ENCODE results near the gene TMSB10.

Gene TMSB10

DNA sequence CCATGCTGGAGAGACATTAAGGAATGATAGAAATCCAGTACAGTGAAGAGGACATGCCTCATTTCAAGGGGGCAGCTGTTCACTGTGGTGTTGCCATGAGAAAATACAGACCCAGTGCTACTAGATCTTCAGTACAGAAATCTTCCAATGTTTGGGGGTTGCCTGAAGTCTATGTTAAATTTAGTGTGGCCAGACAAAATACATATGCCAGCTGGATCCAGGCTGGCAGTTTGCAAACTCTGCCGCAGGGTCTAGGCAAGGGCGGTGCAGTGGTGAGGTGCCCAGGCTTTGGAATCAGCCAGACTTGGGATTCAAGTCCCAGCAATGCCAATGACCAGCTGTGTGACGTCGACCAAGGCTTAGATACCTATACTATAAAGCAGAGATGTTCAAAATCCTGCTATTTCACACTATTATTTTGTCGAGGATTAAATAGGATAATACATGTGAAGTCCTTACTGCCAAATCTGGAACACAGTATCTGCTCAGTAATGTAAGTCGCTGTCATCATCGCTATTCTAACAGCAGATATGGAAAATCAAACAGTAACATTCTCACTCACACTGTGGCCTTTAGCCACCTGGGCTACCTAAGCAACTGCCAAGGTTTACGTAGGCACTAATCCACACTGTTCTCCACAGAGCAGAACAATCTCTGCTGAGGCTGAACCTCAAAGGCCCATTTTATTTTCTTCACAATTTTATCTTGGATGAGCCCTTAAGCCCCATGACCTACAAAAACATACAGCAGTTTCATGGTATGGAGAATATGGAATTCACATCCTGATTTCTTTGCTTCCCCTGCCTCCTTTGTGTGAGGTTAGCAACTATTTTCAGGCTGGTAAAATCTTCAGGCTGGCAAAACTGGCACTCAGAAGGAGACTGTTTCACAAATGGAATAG, 5.9 kb upstream of the TMSB10 start:
- no peak for DNase-seq
- TF ChIP-seq, protein P1, sequence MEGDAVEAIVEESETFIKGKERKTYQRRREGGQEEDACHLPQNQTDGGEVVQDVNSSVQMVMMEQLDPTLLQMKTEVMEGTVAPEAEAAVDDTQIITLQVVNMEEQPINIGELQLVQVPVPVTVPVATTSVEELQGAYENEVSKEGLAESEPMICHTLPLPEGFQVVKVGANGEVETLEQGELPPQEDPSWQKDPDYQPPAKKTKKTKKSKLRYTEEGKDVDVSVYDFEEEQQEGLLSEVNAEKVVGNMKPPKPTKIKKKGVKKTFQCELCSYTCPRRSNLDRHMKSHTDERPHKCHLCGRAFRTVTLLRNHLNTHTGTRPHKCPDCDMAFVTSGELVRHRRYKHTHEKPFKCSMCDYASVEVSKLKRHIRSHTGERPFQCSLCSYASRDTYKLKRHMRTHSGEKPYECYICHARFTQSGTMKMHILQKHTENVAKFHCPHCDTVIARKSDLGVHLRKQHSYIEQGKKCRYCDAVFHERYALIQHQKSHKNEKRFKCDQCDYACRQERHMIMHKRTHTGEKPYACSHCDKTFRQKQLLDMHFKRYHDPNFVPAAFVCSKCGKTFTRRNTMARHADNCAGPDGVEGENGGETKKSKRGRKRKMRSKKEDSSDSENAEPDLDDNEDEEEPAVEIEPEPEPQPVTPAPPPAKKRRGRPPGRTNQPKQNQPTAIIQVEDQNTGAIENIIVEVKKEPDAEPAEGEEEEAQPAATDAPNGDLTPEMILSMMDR (IDR thresholded peaks at IDR 0.05; ENCODE audit: low read depth, low read length), result no peak
- no peaks in the 10 kb centered on the region for H3K9me3 ChIP-seq

GRCh38 chr2:84900971-84901370, 4.5 kb upstream of the TMSB10 start:
- TF ChIP-seq, protein P1 (IDR thresholded peaks at IDR 0.05; ENCODE audit: low read depth, low read length), result no peak

More for the DNA sequence above, 5.9 kb upstream of the TMSB10 start:
- no peak overlapping the region for H3K4me3 ChIP-seq (ENCODE audit: low read depth, low read length)
- no peaks in the 10 kb centered on the region for H3K36me3 ChIP-seq
- H3K27me3 ChIP-seq, result peaks cover 4% of the 10 kb centered on the region
- no peaks in the 10 kb centered on the region for H3K4me1 ChIP-seq

GRCh38 chr2:84901593-84902120, 3.8 kb upstream of the TMSB10 start:
- TF ChIP-seq, protein P1 (IDR thresholded peaks at IDR 0.05; ENCODE audit: low read depth, low read length), result no peak
- Histone ChIP-seq H3K27me3 (peaks cover 5% of the 10 kb centered on the region), H3K9me3 (no peaks in the 10 kb centered on the region), H3K4me1 (no peaks in the 10 kb centered on the region), H3K36me3 (no peaks in the 10 kb centered on the region), H3K4me3 (ENCODE audit: low read depth, low read length) (no peak overlapping the region)
- no peak for DNase-seq

More at GRCh38 chr2:84900971-84901370, 4.5 kb upstream of the TMSB10 start:
- Histone ChIP-seq H3K9me3 (no peaks in the 10 kb centered on the region), H3K36me3 (no peaks in the 10 kb centered on the region), H3K4me3 (ENCODE audit: low read depth, low read length) (no peak overlapping the region), H3K27me3 (peaks cover 5% of the 10 kb centered on the region), H3K4me1 (no peaks in the 10 kb centered on the region)
- DNase-seq, result no peak

DNA sequence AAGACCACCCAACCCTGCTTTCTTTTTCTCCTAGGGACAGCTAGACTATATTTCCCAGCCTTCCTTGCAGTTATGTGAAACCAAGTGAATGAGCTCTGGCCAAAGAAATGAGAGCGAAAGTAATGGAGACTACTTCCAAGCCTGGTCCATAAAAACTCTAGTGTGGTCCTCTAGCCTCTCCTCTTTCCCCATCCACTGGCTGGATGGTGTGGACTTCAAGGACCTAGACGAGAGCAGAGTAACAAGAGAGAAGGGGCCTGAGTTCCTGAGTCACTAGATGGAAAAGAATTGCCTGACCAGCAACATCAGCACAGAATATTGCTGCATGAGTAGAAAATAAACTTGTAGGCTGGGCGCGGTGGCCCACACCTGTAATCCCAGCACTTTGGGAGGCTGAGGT, 2.9 kb upstream of the TMSB10 start:
- Histone ChIP-seq H3K9me3 (no peaks in the 10 kb centered on the region), H3K36me3 (no peaks in the 10 kb centered on the region), H3K27me3 (peaks cover 5% of the 10 kb centered on the region), H3K4me3 (ENCODE audit: low read depth, low read length) (no peak overlapping the region), H3K4me1 (no peaks in the 10 kb centered on the region)
- TF ChIP-seq, protein P1 (IDR thresholded peaks at IDR 0.05; ENCODE audit: low read depth, low read length), result no peak
- no peak for DNase-seq

DNA sequence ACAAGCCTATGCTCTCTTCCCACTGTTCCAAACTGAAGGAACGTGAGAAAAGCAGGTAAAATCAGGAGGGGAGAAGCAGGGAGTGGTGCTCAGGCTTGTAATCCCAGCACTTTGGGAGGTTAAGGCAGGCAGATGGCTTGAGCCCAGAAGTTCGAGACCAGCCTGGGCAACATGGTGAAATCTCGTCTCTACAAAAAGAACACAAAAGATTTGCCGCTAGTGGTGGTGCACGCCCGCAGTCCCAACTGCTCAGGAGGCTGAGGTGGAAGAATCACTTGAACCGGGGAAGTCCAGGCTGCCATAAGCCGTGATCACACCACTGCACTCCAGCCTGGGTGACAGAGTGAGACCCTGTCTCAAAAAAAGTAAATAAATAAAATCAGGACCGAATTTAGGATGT, 1.3 kb upstream of the TMSB10 start:
- Histone ChIP-seq H3K36me3 (no peaks in the 10 kb centered on the region), H3K9me3 (no peaks in the 10 kb centered on the region), H3K27me3 (peaks cover 5% of the 10 kb centered on the region), H3K4me3 (ENCODE audit: low read depth, low read length) (no peak overlapping the region), H3K4me1 (no peaks in the 10 kb centered on the region)
- TF ChIP-seq, protein P1 (IDR thresholded peaks at IDR 0.05; ENCODE audit: low read depth, low read length), result no peak
- DNase-seq, result no peak

- no peak for DNase-seq
- TF ChIP-seq, protein P1 (IDR thresholded peaks at IDR 0.05; ENCODE audit: low read depth, low read length), result no peak
- peaks cover 5% of the 10 kb centered on the region for H3K27me3 ChIP-seq
- H3K36me3 ChIP-seq, result no peaks in the 10 kb centered on the region
- no peaks in the 10 kb centered on the region for H3K4me1 ChIP-seq
- peak overlapping the region; percentile 62 for H3K4me3 ChIP-seq (ENCODE audit: low read depth, low read length)
- H3K9me3 ChIP-seq, result no peaks in the 10 kb centered on the region
These were observed 710 bp upstream of the TMSB10 start for GRCh38 chr2:84904717-84905174.

Measured in BE2C (cell line).